GM23338 (cell line): Measurements from ENCODE around the gene ADGRF4. TPM values are rescaled to one million over a fixed set of nuclear protein-coding genes. Genes with fewer than 3 reads are reported as not detected.

Experiments
- ATAC-seq: fragments of 200-7000 bp; cut with Tn5 transposase; 3 replicates; pipeline ENCODE4 v1.9.1; 2020
- DNase-seq: peaks from one replicate; pipeline ENCODE4 v3.0.0-alpha.2; 2015; ENCODE audit warnings: low spot score
- H2AFZ ChIP-seq: fragments of 200-600 bp; sonication (generic); 2 replicates; pipeline ENCODE4 v1.8.0; 2016; ENCODE audit warnings: antibody characterized with exemption, mild to moderate bottlenecking, moderate library complexity
- H3F3A ChIP-seq: fragments of 200-600 bp; sonication (generic); replicated peaks from 2 replicates; pipeline ENCODE4 v1.8.0; 2017; ENCODE audit warnings: antibody characterized with exemption, mixed run types, low read depth
- H3K27ac ChIP-seq: fragments of 200-600 bp; sonication (generic); 2 replicates; pipeline ENCODE4 v1.6.1; 2016; ENCODE audit warnings: low read depth
- H3K27me3 ChIP-seq: fragments of 200-600 bp; sonication (generic); 2 replicates; pipeline ENCODE4 v1.8.0; 2016; ENCODE audit warnings: mild to moderate bottlenecking, mixed run types, moderate library complexity; ENCODE audit not compliant: insufficient read depth
- H3K36me3 ChIP-seq: fragments of 200-600 bp; sonication (generic); 2 replicates; pipeline ENCODE4 v1.8.0; 2016; ENCODE audit warnings: mild to moderate bottlenecking; ENCODE audit not compliant: insufficient read depth
- H3K4me1 ChIP-seq: fragments of 200-600 bp; sonication (generic); 2 replicates; pipeline ENCODE4 v1.8.0; 2016; ENCODE audit warnings: mild to moderate bottlenecking, moderate library complexity; ENCODE audit not compliant: insufficient read depth
- H3K4me2 ChIP-seq: fragments of 200-600 bp; sonication (generic); 2 replicates; pipeline ENCODE4 v1.7.1; 2017; ENCODE audit warnings: mixed run types
- H3K4me3 ChIP-seq: fragments of 200-600 bp; sonication (generic); 2 replicates; pipeline ENCODE4 v1.6.1; 2016; ENCODE audit warnings: mixed run types
- H3K79me2 ChIP-seq: fragments of 200-600 bp; sonication (generic); replicated peaks from 2 replicates; pipeline ENCODE4 v1.8.0; 2017; ENCODE audit warnings: mild to moderate bottlenecking; ENCODE audit not compliant: insufficient read depth
- H3K9me2 ChIP-seq: fragments of 200-600 bp; sonication (generic); 2 replicates; pipeline ENCODE4 v1.8.0; 2017; ENCODE audit not compliant: insufficient read depth
- H4K20me1 ChIP-seq: fragments of 200-600 bp; sonication (generic); replicated peaks from 2 replicates; pipeline ENCODE4 v1.8.0; 2017; ENCODE audit warnings: mild to moderate bottlenecking; ENCODE audit not compliant: insufficient read depth
- H3K27ac Mint-ChIP-seq: 2 replicates; pipeline ENCODE4 v1.8.0; 2020; ENCODE audit warnings: inconsistent platforms, mild to moderate bottlenecking, moderate library complexity, mixed read lengths
- H3K27me3 Mint-ChIP-seq: 3 replicates; pipeline ENCODE4 v1.8.0; 2022; ENCODE audit warnings: low read depth, mild to moderate bottlenecking, moderate library complexity, mixed read lengths, inconsistent platforms; ENCODE audit not compliant: insufficient read depth, poor library complexity
- H3K36me3 Mint-ChIP-seq: 3 replicates; pipeline ENCODE4 v1.8.0; 2021; ENCODE audit warnings: low read depth, mild to moderate bottlenecking, inconsistent platforms, moderate library complexity, mixed read lengths
- H3K4me1 Mint-ChIP-seq: 3 replicates; pipeline ENCODE4 v1.8.0; 2020; ENCODE audit warnings: mild to moderate bottlenecking, inconsistent platforms, mixed read lengths
- H3K4me3 Mint-ChIP-seq: 3 replicates; pipeline ENCODE4 v1.8.0; 2021; ENCODE audit warnings: moderate library complexity, mild to moderate bottlenecking, inconsistent platforms, mixed read lengths
- H3K9me3 Mint-ChIP-seq: 3 replicates; pipeline ENCODE4 v1.8.0; 2020; ENCODE audit warnings: moderate library complexity, mild to moderate bottlenecking, inconsistent platforms, mixed read lengths
- CTCF ChIP-seq, 2 experiments: fragments of 200-600 bp in 1 of 2; sonication (generic) in 1 of 2; conservative IDR thresholded peaks; 2 replicates each; pipeline versions ENCODE4 v1.5.1 to v1.6.1; 2016 to 2017; ENCODE audit warnings: antibody characterized with exemption in 2 of 2, low read depth in 2 of 2, mild to moderate bottlenecking in 2 of 2, moderate library complexity in 1 of 2
- EZH2phosphoT487 ChIP-seq: fragments of 200-600 bp; sonication (generic); IDR thresholded peaks from one replicate; pipeline ENCODE4 v1.8.1; 2018; ENCODE audit warnings: antibody characterized with exemption; ENCODE audit not compliant: unreplicated experiment
- NANOG ChIP-seq: IDR thresholded peaks from 2 replicates; pipeline ENCODE4 v1.6.1; 2016; ENCODE audit warnings: antibody characterized with exemption, borderline replicate concordance
- POLR2AphosphoS5 ChIP-seq: IDR thresholded peaks from 2 replicates; pipeline ENCODE4 v1.6.1; 2016; ENCODE audit warnings: antibody characterized with exemption, low read depth
- REST ChIP-seq: IDR thresholded peaks from one replicate; pipeline ENCODE4 v1.6.1; 2018; ENCODE audit warnings: antibody characterized with exemption; ENCODE audit not compliant: unreplicated experiment
- ZNF114 ChIP-seq: fragments of 250-450 bp; sonication (Bioruptor Pico); IDR thresholded peaks from 2 replicates; pipeline ENCODE4 v1.5.0; 2020; ENCODE audit warnings: mild to moderate bottlenecking, moderate library complexity
- ZNF331 ChIP-seq: fragments of 250-450 bp; sonication (Bioruptor Pico); IDR thresholded peaks from 2 replicates; pipeline ENCODE4 v1.5.0; 2020; ENCODE audit warnings: low read depth, mild to moderate bottlenecking, moderate library complexity
- polyA plus RNA-seq: library from polyadenylated mRNA; unstranded; fragments of >200 nt; fragmentation: Nextera tagmentation; extraction: Ambion mirVana; gene quantifications from 2 replicates; pipeline ENCODE4 v1.2.1, GENCODE V29; 2016
- total RNA-seq: library from RNA; depleted of rRNA; stranded (reverse); fragments of >200 nt; shearing (Covaris generic); gene quantifications from 2 replicates; pipeline ENCODE4 v1.2.3, GENCODE V29; 2014

The ADGRF4 gene
- total and polyA plus RNA-seq, 2 experiments from 2014 or later: not detected

- no peak for TF ChIP-seq REST
- TF ChIP-seq ZNF331 (CRISPR knock-in tag): no peak
- TF ChIP-seq POLR2AphosphoS5: no peak
- TF ChIP-seq EZH2phosphoT487: no peak
- no peak for TF ChIP-seq NANOG
Measured at GRCh38 chr6:47729457-47729856, 31.1 kb downstream of the ADGRF4 start (continued).

DNA sequence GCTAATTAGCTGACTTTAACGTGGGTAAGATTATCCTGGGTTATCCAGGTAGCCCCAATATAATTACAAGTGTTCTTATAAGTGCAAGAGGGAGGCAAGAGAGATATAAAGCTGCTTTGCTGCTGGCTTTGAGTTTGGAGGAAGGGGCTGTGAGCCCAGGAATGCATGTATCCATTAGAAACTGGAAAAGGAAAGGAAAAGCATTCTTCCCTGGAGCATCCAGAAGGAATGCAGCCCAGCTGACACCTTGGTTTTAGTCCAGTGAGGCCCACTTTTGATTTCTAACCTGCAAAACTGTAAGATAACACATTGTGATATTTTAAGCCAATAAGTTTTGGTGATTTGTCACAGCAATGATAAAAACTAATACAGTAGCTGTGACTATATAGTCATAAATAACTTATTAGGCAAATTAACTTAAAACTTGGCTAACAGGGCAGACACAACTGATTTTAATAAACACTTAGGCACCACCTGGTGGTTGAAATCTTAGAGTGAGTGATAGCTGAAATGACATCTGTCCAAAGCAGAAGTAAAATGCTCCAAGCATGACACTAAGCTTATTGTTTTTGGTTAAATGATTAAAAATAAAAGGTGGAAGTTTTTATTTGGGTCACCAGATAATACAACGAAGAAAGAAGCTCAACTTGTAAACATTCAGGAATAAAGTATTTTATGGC, 35.6 kb downstream of the ADGRF4 start:
- Histone ChIP-seq H3F3A (no peaks in the 10 kb centered on the region), H3K79me2 (no peaks in the 10 kb centered on the region), H3K36me3 (no peaks in the 10 kb centered on the region), H3K4me3 (no peak overlapping the region), H3K27me3 (no peaks in the 10 kb centered on the region), H3K9me2 (no peaks in the 10 kb centered on the region; the same call in 1 of the 2 replicates), H3K4me2 (peak overlapping the region; percentile 57; the same call in 1 of the 2 replicates), H3K27ac (peak overlapping the region; percentile 61), H2AFZ (no peak overlapping the region), H3K4me1 (peaks cover 35% of the 10 kb centered on the region), H4K20me1 (no peaks in the 10 kb centered on the region)
- Mint-ChIP-seq H3K4me1 (peaks cover 41% of the 10 kb centered on the region), H3K36me3 (no peaks in the 10 kb centered on the region), H3K9me3 (no peaks in the 10 kb centered on the region), H3K27me3 (peaks cover 2% of the 10 kb centered on the region), H3K4me3 (no peak overlapping the region), H3K27ac (no peak overlapping the region)
- TF ChIP-seq CTCF (conservative IDR thresholded peaks at IDR 0.05; ENCODE audit: low read depth in 2 of 2): peak; percentile 46 to 69
- TF ChIP-seq ZNF114 (CRISPR knock-in tag): no peak
- TF ChIP-seq POLR2AphosphoS5: no peak
- DNase-seq (peak; percentile 60), ATAC-seq (peak; percentile 56)
